WERI-Rb-1 (cell line): ENCODE data around the gene KCTD13.

Source experiments
- DNase-seq: peaks from one replicate; pipeline ENCODE4 v3.0.0-alpha.2; 2020
- H3K27ac ChIP-seq: fragments of 250-450 bp; sonication (Bioruptor Pico); 2 replicates; pipeline ENCODE4 v1.5.1; 2020; ENCODE audit warnings: mild to moderate bottlenecking, moderate library complexity
- H3K27me3 ChIP-seq: fragments of 250-450 bp; sonication (Bioruptor Pico); 2 replicates; pipeline ENCODE4 v1.5.1; 2021; ENCODE audit warnings: mild to moderate bottlenecking, low read depth, moderate library complexity; ENCODE audit not compliant: insufficient read depth, severe bottlenecking
- H3K36me3 ChIP-seq: fragments of 250-450 bp; sonication (Bioruptor Pico); 2 replicates; pipeline ENCODE4 v1.5.1; 2020; ENCODE audit warnings: mild to moderate bottlenecking, moderate library complexity
- H3K4me3 ChIP-seq: 2 replicates; pipeline ENCODE4 v1.5.1; 2011; ENCODE audit warnings: low read depth, mild to moderate bottlenecking, control low read depth, low read length
- H3K9me3 ChIP-seq: fragments of 250-450 bp; sonication (Bioruptor Pico); 2 replicates; pipeline ENCODE4 v1.5.1; 2021; ENCODE audit warnings: mild to moderate bottlenecking, moderate library complexity; ENCODE audit not compliant: severe bottlenecking
- CTCF ChIP-seq: IDR thresholded peaks from 2 replicates; pipeline ENCODE4 v1.5.1; 2011; ENCODE audit warnings: low read depth, mild to moderate bottlenecking, control low read depth, inconsistent platforms, low read length

Gene KCTD13

GRCh38 chr16:29921034-29921385 is 5.0 kb downstream of the KCTD13 start:
- Histone ChIP-seq H3K27me3 (no peaks in the 10 kb centered on the region), H3K27ac (no peak overlapping the region), H3K9me3 (no peaks in the 10 kb centered on the region)

GRCh38 chr16:29920288-29921033 is 5.6 kb downstream of the KCTD13 start:
- no peak overlapping the region for H3K4me3 ChIP-seq
- peaks cover 14% of the 10 kb centered on the region for H3K36me3 ChIP-seq
- no peak for DNase-seq
- no peaks in the 10 kb centered on the region for H3K9me3 ChIP-seq
- H3K27me3 ChIP-seq: no peaks in the 10 kb centered on the region
- TF ChIP-seq CTCF: no peak
- H3K27ac ChIP-seq: no peak overlapping the region

More at GRCh38 chr16:29921034-29921385, 5.0 kb downstream of the KCTD13 start:
- H3K36me3 ChIP-seq: peaks cover 14% of the 10 kb centered on the region
- H3K4me3 ChIP-seq: no peak overlapping the region
- no peak for TF ChIP-seq CTCF
- DNase-seq: no peak

- no peak overlapping the region for H3K27ac ChIP-seq
- peaks cover 11% of the 10 kb centered on the region for H3K36me3 ChIP-seq
- DNase-seq: no peak
- no peaks in the 10 kb centered on the region for H3K9me3 ChIP-seq
- H3K27me3 ChIP-seq: no peaks in the 10 kb centered on the region
- H3K4me3 ChIP-seq: no peak overlapping the region
- no peak for TF ChIP-seq CTCF
Measured at GRCh38 chr16:29916979-29917378, 9.0 kb downstream of the KCTD13 start.

- no peak overlapping the region for H3K27ac ChIP-seq
- no peaks in the 10 kb centered on the region for H3K27me3 ChIP-seq
Measured at GRCh38 chr16:29915590-29916247, 10.3 kb downstream of the KCTD13 start.

GRCh38 chr16:29913514-29913913 is 12.5 kb downstream of the KCTD13 start:
- TF ChIP-seq CTCF: no peak
- no peaks in the 10 kb centered on the region for H3K9me3 ChIP-seq
- H3K36me3 ChIP-seq: no peaks in the 10 kb centered on the region

More at GRCh38 chr16:29915590-29916247, 10.3 kb downstream of the KCTD13 start:
- no peak for DNase-seq
- no peak overlapping the region for H3K4me3 ChIP-seq
- peaks cover 9% of the 10 kb centered on the region for H3K36me3 ChIP-seq
- no peaks in the 10 kb centered on the region for H3K9me3 ChIP-seq
- no peak for TF ChIP-seq CTCF

More at GRCh38 chr16:29913514-29913913, 12.5 kb downstream of the KCTD13 start:
- Histone ChIP-seq H3K4me3 (no peak overlapping the region), H3K27ac (no peak overlapping the region), H3K27me3 (no peaks in the 10 kb centered on the region)
- DNase-seq: no peak
